ENCODE data around the gene ZNF467.

Gene ZNF467

DNA sequence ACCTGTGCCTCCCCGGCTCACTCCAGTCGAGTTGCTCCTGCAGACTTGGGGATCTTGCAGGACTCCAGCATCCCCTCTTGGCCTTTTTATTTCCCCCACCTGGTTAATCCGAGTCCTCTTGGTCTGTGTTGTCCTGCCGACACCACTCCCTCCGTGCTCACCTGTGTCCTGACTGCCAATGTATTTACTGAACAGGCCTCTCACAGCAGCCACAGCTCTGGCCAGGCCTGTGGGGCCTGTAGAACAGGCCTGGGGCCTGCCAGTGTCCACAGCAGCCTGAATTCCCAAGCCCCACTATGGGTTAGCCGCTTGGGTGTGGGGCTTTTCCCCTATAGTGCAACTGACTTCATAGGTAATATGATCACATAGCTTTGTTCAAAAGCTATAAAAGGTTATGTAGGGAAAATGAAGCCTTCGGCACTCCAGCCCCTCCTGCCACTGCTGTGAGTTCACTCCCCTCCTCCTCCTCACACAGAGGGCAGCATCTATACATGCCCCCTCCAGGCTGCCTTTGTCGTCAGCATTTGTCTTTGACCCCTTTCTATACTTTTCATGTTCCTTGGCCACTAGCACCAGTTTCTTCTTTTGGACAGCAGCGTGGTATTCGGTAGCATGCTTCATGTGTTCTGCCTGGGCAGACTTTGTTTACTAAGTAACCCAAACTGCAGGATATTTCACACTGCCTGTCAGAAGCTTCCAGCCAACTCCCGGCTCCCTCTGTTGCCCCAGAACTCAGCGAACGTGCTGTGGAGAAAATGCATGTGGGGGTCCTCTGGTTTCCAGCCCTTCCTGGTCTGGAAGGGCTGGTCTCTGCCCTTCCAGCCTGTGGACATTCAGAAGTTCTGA is 46.1 kb downstream of the ZNF467 start:
- DNase-seq = peak; percentile 51

DNA sequence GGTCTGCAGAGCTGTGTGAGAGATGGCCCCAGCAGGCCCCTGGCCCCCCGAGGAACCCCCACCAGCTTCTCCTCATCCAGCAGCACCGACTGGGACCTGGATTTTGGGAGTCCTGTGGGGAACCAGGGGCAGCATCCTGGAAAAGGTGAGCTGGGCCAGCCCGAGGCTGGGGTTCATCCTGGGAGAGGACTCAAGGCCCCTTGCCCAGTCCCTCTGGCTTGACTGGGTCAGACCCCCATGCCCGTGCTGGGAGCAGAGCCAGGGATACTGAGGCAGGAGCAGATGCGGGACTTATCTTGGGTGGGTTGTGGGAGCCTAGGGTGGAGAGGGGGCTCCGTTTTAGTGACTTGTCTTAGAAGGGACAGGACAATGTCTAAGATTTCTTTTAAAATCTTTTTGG is 47.5 kb downstream of the ZNF467 start:
- no peak for DNase-seq

DNA sequence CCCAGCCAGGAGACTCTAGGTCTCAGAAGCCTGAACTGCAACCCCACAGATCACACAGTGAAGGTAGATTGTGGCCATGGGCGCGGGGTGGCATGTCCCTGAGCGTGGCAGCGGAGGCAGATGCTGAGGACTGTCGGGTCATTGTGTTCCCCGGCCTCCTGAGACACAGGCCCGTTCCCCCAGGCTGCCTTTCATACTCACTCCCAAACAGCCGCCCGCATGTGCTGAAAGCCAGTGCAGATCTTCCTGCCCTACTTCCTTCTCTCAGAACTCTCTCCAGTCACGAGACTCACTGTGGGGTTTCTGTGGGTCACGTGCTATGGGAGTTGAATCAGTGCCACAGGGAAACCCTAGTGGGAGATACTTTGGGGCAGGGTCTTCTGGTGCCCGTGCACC is 48.0 kb downstream of the ZNF467 start:
- no peak for DNase-seq

DNA sequence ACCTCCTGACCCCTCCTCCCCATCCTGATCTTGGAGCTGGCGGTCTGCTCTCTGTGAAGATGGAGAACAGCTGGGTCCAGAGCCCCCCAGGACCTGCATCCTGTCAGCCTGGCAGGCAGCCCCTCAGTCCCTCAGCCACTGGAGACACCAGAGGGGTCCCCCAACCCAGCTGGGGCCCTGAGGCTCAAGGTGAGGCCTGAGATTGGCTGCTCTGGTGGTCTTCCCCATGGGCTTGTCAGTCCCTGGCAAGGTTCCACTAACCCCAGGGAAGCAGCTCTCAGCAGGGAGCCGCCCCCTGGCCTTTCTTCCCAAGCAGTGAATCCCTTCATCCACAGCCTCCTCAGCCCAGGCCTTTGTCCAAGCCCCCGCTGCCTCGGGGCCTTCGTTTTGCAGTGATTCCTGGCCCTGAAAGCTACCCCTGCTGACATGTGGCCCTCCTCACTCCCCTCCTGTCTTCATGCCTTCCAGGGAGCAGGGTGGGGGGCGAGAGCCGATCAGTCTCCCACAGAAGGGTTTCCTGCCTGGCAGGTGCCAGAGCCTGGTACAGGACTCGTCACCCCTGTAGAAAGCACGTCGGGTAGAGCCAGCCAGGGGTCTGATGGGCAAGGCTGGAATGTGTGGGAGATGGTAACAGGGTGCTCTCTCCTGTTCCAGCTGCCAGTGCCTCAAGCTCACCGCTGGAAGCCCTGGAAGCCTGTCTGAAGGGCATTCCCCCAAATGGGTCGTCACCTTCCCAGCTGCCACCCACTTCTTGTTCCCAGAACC is 48.5 kb downstream of the ZNF467 start:
- no peak for DNase-seq

DNA sequence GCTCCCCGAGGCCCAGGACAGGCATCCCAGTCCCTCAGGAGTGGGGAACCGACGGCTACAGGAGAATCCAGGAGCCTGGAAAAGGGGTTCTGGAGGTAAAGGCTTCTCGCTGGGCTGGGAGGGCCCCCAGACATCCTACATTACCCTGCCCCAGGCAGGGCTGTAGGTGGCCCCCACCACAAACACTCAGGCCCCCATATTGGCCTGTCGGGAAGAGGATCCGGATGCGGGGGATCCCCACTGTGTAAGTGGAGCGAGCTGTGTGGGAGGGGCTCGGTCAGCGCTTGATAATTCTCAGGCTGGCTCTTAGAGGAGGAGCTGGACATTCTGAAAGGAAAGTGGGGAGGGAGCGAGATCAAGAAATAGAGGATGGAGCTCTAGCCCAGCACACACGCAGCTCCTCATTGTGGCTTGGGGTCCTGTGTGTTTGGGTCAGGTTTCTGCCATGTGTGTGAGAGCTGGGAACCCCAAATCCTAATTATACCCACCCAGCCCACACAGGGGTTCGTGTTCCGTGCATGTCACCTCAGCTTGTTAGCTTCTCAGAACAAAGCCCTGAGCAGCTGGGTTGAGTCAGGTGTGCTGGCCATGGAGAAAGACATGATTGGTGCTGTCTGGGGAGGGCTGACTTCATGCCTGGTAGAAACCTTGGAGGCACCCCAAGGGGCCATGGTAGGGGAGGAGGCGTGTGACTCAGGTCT is 49.4 kb downstream of the ZNF467 start:
- DNase-seq = no peak

DNA sequence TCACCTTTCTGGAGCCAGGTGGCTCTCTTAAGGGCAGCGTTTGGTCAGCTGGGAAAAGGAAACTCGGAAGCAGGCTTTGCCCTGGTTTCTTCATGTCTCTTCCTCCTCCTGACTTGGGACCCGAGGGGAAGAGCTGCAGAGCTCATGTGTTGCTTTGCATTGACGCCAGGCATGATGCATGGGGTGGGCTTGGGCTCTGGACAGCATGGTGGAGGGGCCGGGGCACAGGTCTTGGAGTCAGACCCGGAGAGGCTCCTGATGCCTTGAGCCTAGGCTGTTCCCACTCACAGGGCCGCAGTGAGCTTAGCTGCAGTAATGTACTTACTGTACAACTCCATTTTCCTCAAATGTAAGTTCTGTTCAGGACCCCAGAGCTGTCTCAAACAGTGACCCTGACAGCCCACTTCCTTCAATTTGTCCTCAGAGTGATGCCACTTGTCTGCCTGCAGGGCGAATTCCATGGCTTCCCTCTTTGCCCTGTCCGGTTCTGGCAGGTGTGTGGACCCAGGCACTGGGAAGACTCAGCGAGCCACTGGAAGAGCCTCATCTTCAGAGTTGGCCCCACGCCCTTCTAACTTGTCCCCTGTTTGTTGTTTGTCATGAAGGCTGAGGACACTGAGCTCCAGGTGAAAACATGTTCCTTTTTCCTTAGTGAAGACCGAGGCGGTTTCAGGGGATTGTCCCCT is 50.2 kb downstream of the ZNF467 start:
- DNase-seq = no peak

DNA sequence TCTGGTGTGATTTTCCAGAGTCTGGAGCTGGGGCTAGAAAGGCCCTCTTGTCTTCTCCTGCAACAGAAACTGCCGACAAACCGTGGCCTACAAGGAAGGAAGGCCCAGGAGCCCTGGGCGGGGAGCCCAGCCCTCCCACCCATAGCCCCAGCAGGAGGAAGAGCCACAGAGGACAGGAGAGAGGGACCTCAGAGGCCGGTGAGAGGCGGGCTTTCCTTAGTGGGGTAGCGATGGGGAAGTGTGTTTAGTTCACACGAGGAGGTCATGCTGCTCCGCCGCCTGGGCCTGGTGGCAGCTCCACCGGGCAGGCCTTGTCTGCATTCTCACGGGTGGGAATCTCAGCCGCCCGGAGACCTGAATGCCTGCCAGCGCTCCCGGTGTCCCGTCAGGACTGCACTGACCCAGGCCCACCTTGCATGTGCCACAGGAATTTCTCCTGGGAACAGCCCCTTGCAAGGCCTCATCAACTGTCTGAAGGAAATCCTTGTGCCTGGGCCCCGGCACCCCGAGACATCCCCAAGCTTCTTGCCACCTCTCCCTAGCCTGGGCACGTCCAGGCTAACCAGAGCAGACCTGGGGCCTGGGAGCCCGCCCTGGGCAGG is 50.9 kb downstream of the ZNF467 start:
- DNase-seq = no peak

DNA sequence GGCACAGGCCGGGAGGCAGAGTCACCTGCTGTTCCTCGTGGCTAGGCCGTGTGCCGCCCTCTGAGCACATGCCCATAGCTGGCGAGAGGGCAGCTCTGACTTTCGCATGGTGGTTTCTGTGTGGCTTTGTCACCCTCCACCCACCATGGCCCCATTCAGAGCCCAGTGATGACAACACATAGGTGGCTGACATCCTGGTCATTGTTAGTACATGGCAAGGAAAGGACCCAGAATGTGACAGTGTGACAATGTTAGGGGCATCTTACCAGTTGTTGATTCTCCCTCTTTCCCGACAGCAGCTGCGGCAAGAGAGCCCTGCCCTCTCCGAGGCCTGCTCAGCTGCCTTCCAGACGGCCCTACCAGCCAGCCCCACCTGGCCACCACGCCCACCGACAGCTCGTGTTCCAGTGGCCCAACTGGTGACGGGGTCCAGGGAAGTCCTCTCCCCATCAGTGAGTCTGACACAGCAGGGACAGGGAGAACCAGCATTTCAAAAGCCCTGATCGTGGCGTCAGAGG is 52.2 kb downstream of the ZNF467 start:
- no peak for DNase-seq

DNA sequence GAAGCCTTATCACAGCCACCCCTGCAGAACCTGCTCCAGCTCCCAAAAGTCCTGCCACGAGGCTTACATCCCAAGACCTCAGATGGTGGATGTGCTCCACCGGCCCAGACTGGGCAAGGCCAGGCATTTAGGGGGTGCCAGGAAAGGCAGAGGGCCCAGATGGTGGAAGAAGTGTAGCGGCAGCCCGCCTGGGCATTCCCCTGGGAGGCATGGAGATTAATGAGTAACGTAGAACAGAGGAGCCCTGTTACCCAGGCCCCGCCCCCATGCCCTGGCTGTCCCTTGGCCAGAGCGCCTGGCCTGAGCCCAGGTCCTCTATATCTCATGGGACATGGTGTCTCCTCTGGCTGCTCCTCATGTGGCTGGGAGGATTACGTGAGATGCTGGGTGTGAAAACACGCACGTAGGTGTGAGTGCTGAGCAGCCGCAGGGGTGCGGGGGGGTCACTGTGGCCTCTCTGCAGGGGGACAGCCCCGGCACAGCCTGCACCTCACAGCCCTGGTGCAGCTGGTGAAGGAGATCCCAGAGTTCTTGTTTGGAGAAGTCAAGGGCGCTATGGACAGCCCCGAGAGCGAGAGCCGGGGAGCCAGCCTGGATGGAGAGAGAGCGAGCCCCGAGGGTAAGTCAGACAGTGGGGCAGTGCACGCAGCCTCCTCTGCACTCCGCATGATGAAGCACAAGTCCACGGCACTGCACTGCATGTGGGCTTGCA is 52.9 kb downstream of the ZNF467 start:
- no peak for DNase-seq

DNA sequence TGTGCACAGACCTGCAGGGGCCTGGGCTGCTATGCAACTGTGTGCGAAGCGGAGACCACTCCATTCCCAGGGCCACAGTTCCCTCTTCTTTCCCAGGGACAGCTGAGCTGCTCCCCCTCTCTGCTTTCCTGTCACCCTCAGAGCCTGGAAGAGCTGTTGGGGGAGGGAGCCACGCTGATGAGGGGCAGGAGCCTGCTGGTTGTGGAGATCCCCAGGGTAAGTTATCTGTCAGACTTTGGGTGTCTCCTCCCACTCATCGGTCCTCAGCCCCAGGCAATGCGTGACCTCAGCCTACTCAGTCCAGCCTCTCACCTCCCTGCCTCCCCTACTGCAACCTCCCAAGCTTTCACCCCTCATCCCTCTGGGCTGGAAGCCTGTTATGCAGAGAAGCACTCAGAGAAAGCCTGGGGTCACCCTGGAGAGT is 53.5 kb downstream of the ZNF467 start:
- DNase-seq = no peak

DNA sequence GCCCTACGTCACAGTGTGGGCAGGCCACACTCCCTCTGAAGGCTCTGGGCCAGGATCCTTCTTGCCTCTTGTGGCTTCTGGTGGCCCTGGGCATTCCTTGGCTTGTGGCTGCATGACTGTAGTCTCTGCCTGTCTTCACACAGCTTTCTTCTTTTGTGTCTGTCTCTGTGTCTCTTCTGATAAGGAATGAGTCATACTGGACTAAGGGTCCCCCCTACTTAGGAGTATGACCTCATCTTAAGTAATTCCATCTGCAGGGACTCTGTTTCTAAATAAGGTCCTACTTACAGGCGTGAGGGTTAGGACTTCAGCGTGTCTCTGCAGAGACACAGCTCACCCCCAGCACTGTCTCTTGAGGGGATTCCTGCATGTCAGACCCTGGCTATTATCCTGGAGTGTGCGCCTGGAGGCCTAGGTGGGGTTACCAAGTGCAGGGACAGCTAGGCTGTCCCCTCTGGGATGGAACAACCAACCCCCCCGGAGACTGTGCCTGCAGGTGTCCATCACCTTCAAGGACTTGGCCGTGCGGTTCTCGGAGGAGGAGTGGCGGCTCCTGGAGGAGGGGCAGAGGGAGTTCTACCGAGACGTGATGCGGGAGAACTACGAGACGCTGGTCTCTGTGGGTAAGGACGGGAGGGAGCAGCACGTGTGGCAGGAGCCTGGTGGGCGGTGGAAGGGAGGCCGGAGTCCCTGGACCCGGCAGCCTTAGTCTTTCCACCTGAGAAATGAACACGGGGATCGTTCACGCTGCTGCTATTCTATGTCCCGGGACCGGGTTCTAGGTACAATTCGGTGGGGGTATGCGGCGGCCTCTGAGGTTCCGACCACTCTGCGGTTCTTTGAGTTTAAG is 54.1 kb downstream of the ZNF467 start:
- no peak for DNase-seq

DNA sequence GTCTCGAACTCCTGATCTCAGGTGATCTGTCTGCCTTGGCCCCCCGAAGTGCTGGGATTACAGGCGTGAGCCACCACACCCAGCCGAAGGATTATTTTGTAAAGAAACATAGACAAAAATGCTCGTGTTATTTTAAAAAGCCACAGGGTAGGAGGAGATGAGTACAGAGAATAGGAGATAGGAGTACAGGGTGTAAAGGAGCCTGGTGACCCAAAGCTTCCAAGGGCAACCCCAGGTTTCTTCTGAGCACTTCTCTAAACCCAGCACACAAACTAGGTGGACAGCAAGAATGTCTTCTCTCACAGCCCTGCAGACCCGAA is 54.7 kb downstream of the ZNF467 start:
- no peak for DNase-seq

DNA sequence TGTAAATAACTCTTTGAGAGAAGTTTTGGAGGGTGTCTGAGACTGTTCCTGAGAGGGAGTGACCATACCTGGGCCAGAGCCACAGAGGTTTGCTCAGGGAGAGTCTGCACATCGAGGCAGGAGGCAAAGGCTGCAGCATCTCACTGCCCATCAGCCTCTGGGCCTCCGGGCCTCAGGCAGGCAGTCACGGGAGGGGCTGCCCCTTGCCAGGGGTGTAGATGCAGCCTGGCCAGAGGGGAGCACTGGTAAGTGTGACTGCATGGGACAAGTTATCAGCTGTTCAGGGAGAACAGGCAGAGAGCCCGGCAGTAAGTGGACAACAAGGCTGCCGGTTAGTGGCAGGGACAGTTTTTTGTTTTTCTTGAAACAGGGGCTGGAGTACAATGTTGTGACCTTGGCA is 55.9 kb downstream of the ZNF467 start:
- DNase-seq = no peak

DNA sequence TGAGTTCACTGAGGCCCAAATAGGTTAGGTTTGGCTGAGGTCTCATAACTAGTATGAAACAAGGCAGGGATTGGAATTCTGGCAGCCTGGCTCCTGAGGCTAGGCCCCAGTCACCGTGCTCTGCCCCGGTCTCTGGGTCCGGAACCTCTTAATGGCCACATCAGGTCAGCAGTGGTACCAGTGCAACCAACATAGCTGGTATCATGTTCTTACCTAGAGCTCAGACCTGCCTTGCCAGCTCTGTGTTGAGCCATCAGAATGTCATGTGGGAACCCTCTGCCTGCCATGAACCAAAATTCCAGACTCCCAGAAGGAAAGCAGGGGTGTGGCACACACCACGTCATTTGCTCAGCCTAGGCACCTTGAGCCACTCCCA is 56.5 kb downstream of the ZNF467 start:
- no peak for DNase-seq

DNA sequence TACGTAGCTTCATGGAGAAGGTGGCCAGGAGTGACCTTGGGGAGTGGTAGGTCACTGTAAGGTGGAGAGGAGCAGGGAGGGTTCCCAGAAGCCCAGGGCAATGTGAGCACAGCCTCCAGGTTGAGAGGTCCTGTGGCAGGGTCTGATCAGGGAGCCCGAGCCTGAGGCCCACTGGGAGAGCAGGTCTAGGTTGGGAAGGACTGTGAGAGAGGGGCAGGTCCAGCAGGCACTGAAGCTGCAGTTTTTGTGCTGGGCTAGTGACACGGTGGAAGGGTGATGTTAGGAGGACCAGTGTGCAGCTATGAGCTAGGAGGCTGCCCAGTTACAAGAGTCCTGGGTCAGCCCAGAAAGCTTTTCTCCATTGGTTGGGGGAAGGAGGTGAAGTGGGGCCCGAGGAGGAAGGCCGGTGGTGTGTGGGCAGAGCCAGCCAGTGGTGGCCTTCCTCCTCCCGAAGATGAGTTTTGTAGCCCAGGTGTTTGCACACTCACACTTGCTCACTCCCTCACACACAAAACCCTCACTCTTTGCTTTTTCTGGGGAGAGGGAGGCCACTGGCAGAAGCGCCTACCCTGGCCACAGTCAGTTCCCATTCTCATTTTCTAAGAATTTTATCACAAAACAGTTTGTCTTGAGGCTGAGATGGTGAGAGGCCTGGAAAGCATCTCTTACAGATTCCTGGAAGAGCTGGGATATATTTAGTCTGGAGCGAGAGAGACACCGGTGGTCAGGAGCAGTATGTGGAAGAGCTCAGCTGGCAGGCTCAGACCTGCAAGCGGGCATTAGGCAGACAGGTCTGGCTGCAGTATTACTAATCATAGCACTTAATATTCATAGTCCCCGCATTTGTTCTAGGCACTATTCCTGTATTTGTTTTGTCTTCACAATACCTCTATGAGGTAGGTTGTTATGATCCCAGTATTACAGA is 57.1 kb downstream of the ZNF467 start:
- DNase-seq = no peak

DNA sequence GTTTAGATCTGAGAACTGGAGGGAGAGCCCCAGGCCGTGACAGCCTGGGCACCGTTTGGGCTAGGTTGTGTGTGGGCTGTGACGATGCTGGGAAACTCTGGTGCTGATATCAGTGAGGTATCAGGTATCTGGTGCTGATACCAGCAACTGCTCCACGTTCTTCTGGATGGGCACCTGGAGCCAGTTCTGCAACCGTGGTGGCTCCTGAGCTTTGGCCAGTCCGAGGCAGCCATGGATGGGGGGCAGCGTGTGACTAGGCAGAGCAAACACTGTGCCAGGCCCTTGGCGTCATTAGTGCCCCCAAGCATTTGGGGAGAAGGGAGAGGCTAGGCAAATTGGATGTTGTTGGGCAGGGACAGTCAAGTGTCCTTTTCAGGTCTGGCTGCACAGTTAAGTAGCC is 57.9 kb downstream of the ZNF467 start:
- no peak for DNase-seq

DNA sequence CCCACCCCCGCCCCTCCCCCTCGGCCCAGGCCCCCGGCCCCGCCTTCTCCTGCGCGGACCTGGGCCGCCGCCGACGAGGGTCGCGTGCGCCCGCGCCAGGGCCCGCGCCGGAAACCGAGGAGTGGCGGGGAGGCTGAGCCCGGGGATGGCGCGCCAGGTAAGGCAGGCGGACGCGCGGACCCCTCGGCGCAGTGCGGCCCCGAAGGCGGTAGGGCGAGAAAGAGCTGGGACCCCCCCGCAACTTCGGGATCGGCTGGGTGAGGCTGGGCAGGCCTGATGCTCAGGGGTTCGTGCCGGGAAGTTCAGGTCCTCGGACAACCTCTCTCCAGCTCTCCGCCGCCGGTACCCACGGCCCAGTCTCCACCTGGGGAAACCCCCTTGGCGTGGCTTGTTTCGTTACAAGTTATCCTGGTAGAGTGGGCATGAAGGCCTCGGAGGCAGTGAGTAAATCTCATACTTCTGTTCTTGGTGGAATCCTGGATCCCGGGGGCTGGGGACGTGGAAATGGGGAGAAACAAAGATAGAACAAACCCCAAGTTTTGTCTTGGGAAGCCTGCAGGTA is 58.4 kb downstream of the ZNF467 start:
- DNase-seq = peak; percentile 79
